HCT116 (cell line): ENCODE measurements around the gene OXTR. TPM values are rescaled to one million over a fixed set of nuclear protein-coding genes. Genes with fewer than 3 reads are reported as not detected.

ENCODE experiments used
- ATAC-seq: fragments of 200-7000 bp; cut with Tn5 transposase; 2 replicates; pipeline ENCODE4 v1.9.1; 2020; ENCODE audit warnings: mild to moderate bottlenecking, moderate library complexity
- Bru-seq: library from RNA; stranded (reverse); fragments of 400-500 nt; gene quantifications from one replicate; lab custom pipeline; 2021; lab: Mats Ljungman, UMichigan
- BruChase-seq, 2 experiments: library from RNA; stranded (reverse); fragments of 400-500 nt; gene quantifications; one replicate each; lab custom pipeline; 2021; lab: Mats Ljungman, UMichigan
- BruUV-seq: library from RNA; stranded (reverse); fragments of 400-500 nt; replicated peaks from 2 replicates; lab custom pipeline; 2021; lab: Mats Ljungman, UMichigan
- CTCF ChIA-PET: fragments of 300-600 bp; sonication (Branson Sonifier 250); formaldehyde crosslinking; loops from one replicate; lab custom pipeline; 2021; ENCODE audit warnings: antibody characterized with exemption; lab: Charles Lee
- POLR2A ChIA-PET: fragments of 300-600, 350-600 bp; sonication (Branson Sonifier 250); formaldehyde crosslinking; loops from one replicate; lab custom pipeline; 2021; ENCODE audit warnings: antibody characterized with exemption; lab: Charles Lee
- RAD21 ChIA-PET, 2 experiments: fragments of 300-600 bp; sonication (Branson Sonifier 250); formaldehyde crosslinking; loops; one replicate each; lab custom pipeline; 2023; ENCODE audit warnings: low total read pairs in 2 of 2; ENCODE audit not compliant: uncharacterized antibody in 2 of 2, unreplicated experiment in 2 of 2, low non-redundant PET in 1 of 2; lab: Charles Lee
- DNase-seq: peaks from one replicate; pipeline ENCODE4 v3.0.0-alpha.2; 2010; ENCODE audit warnings: low read depth, low spot score
- H2AFZ ChIP-seq: fragments of 200-600 bp; shearing (Covaris generic), sonication (generic); 2 replicates; pipeline ENCODE4 v1.6.1; 2017; ENCODE audit warnings: low read depth, mixed run types, mixed read lengths, antibody characterized with exemption, low read length; ENCODE audit not compliant: poor library complexity, severe bottlenecking
- H3K27ac ChIP-seq: 2 replicates; pipeline ENCODE4 v1.5.1; 2012; ENCODE audit warnings: low read depth, low read length
- H3K27me3 ChIP-seq: fragments of 200-600 bp; sonication (generic); 2 replicates; pipeline ENCODE4 v1.6.1; 2016; ENCODE audit warnings: mixed run types, low read length, mixed read lengths; ENCODE audit not compliant: insufficient read depth
- H3K36me3 ChIP-seq, 2 experiments: fragments of 200-500 bp in 1 of 2; fragments of 200-600 bp in 1 of 2; sonication (Bioruptor generic) in 1 of 2; sonication (generic) in 1 of 2; 2 replicates each; pipeline versions ENCODE4 v1.5.1 to v1.6.1; 2014 to 2016; ENCODE audit warnings: low read length in 2 of 2, inconsistent platforms in 1 of 2, mixed read lengths in 1 of 2, mixed run types in 1 of 2; ENCODE audit not compliant: insufficient read depth in 2 of 2, control insufficient read depth in 1 of 2
- H3K4me1 ChIP-seq, 2 experiments: fragments of 200-600 bp in 1 of 2; sonication (generic) in 1 of 2; 2 replicates each; pipeline versions ENCODE4 v1.5.1 to v1.6.1; 2012 to 2017; ENCODE audit warnings: low read length in 2 of 2, inconsistent platforms in 1 of 2, mild to moderate bottlenecking in 1 of 2, mixed read lengths in 1 of 2, mixed run types in 1 of 2, moderate library complexity in 1 of 2; ENCODE audit not compliant: insufficient read depth in 2 of 2, control insufficient read depth in 1 of 2
- H3K4me2 ChIP-seq: fragments of 200-600 bp; sonication (generic); 2 replicates; pipeline ENCODE4 v1.6.1; 2017; ENCODE audit warnings: mixed run types, low read length, mixed read lengths
- H3K4me3 ChIP-seq, 2 experiments: fragments of 200-600 bp in 1 of 2; sonication (generic) in 1 of 2; replicated peaks in 1 of 2; 2 replicates each; pipeline ENCODE4 v1.5.1; 2011 to 2016; ENCODE audit warnings: low read length in 2 of 2, control low read depth in 1 of 2, low read depth in 1 of 2, mild to moderate bottlenecking in 1 of 2, mixed read lengths in 1 of 2, mixed run types in 1 of 2
- H3K79me2 ChIP-seq: fragments of 200-600 bp; sonication (generic); 2 replicates; pipeline ENCODE4 v1.6.1; 2017; ENCODE audit warnings: mild to moderate bottlenecking, mixed run types, low read length, moderate library complexity, mixed read lengths; ENCODE audit not compliant: insufficient read depth
- H3K9ac ChIP-seq: fragments of 200-600 bp; sonication (generic); 2 replicates; pipeline ENCODE4 v1.6.1; 2016; ENCODE audit warnings: low read length, mixed read lengths
- H3K9me2 ChIP-seq: fragments of 200-600 bp; sonication (generic), shearing (Covaris generic); 2 replicates; pipeline ENCODE4 v1.6.1; 2017; ENCODE audit warnings: mixed run types, mild to moderate bottlenecking, moderate library complexity; ENCODE audit not compliant: insufficient read depth
- H3K9me3 ChIP-seq, 2 experiments: fragments of 200-500 bp in 1 of 2; fragments of 200-600 bp in 1 of 2; sonication (Bioruptor generic) in 1 of 2; sonication (generic) in 1 of 2; 2 replicates each; pipeline ENCODE4 v1.6.1; 2014 to 2017; ENCODE audit warnings: low read length in 2 of 2, mixed read lengths in 2 of 2, inconsistent platforms in 1 of 2, low read depth in 1 of 2, mild to moderate bottlenecking in 1 of 2, mixed run types in 1 of 2, moderate library complexity in 1 of 2; ENCODE audit not compliant: control insufficient read depth in 1 of 2, insufficient read depth in 1 of 2
- H4K20me1 ChIP-seq: fragments of 200-600 bp; sonication (generic), shearing (Covaris generic); 2 replicates; pipeline ENCODE4 v1.6.1; 2017; ENCODE audit warnings: mixed run types, mild to moderate bottlenecking, moderate library complexity; ENCODE audit not compliant: insufficient read depth
- CTCF ChIP-seq, 3 experiments: fragments of 200-600 bp in 1 of 3; sonication (generic) in 1 of 3; IDR thresholded peaks in 2 of 3; conservative IDR thresholded peaks in 1 of 3; 2 replicates each; pipeline ENCODE4 v1.5.1; 2012 to 2017; ENCODE audit warnings: low read depth in 2 of 3, low read length in 2 of 3, antibody characterized with exemption in 1 of 3, borderline replicate concordance in 1 of 3, control low read depth in 1 of 3, mild to moderate bottlenecking in 1 of 3, mixed read lengths in 1 of 3, mixed run types in 1 of 3, moderate library complexity in 1 of 3; ENCODE audit not compliant: insufficient read depth in 1 of 3
- EZH2 ChIP-seq: fragments of 200-600 bp; sonication (generic); IDR thresholded peaks from 2 replicates; pipeline ENCODE4 v1.6.1; 2017; ENCODE audit warnings: antibody characterized with exemption, mixed run types
- RAD21 ChIP-seq: IDR thresholded peaks from 2 replicates; pipeline ENCODE4 v1.6.1; 2012; ENCODE audit warnings: low read depth, mild to moderate bottlenecking
- intact Hi-C: fragments of 100-400 bp; cut with micrococcal nuclease; formaldehyde crosslinking; loops from 2 replicates; pipeline ENCODE4 v1.10.0; 2022
- long read RNA-seq: library from polyadenylated mRNA; unstranded; transcript quantifications from one replicate; pipeline ENCODE4 v2.0.0, GENCODE V29; 2021; ENCODE audit not compliant: unreplicated experiment
- polyA plus RNA-seq: library from polyadenylated mRNA; unstranded; fragments of >200 nt; gene quantifications from 2 replicates; pipeline ENCODE4 v1.2.1, GENCODE V29; 2012; ENCODE audit warnings: missing spikeins
- total RNA-seq: library from RNA; stranded (reverse); gene quantifications from one replicate; pipeline ENCODE4 v1.2.1, GENCODE V29; 2021; ENCODE audit not compliant: unreplicated experiment

Gene OXTR
- total RNA-seq: 1.3 TPM
- 0.29 and 0.39 TPM in 2 replicates for polyA plus RNA-seq
- percentile 35 among the genes with signal in this experiment for Bru-seq, nascent RNA
- percentile 48 among the genes with signal in this experiment for BruChase-seq, experiment 1, labeled RNA remaining after a 6-hour chase
- percentile 51 among the genes with signal in this experiment for BruChase-seq, experiment 2, labeled RNA remaining after a 2-hour chase
- long read RNA-seq, full-length matches to known transcripts: 1 of 2 reads
- long read RNA-seq, partial matches to known transcripts: 0 of 2 reads
- long read RNA-seq, other reads (novel, unspliced or antisense): 1 of 2 reads

- ChIA-PET POLR2A (no interaction called here), CTCF (interaction anchor here (0.6 to 2.4 kb wide), 26 partner anchors 8 to 533 kb away, joined by 3 to 8 read pairs (median 4); no protein-coding TSS in a partner anchor)
- H3K9me3 ChIP-seq: no peaks in the 10 kb centered on the region
Observed at GRCh38 chr3:8769088-8769822, at the start of gene OXTR. TSS of gene OXTR (minus strand) at chr3:8769613. CDS start at chr3:8768187, 1,426 bp downstream.

More at GRCh38 chr3:8769088-8769822, at the start of gene OXTR:
- H2AFZ ChIP-seq: peak within 1 kb of the TSS; percentile 91
- peak within 1 kb of the TSS; percentile 69 for H3K4me2 ChIP-seq
- no peak within 1 kb of the TSS for H3K9ac ChIP-seq
- peaks cover 0 to 10% of the 10 kb centered on the region in 2 experiments; a peak in 1 of 4 replicates for H3K4me1 ChIP-seq
- intact Hi-C loops: loop anchor here (10.0 kb wide), 1 partner anchor 104 kb away; no protein-coding TSS in a partner anchor
- H3K27ac ChIP-seq: no peak within 1 kb of the TSS
- H4K20me1 ChIP-seq: no peaks in the 10 kb centered on the region
- H3K4me3 ChIP-seq: peak within 1 kb of the TSS in 1 of 2 experiments; percentile 33; a peak in 1 of 4 replicates
- no peaks in the 10 kb centered on the region for H3K27me3 ChIP-seq
- RAD21 ChIA-PET: interaction anchor here in 1 of 2 experiments (0.6 kb wide), 1 partner anchor 219 kb away, joined by 5 read pairs; no protein-coding TSS in a partner anchor
- H3K36me3 ChIP-seq: no peaks in the 10 kb centered on the region
- H3K79me2 ChIP-seq: no peaks in the 10 kb centered on the region
- TF ChIP-seq CTCF (IDR thresholded peaks at IDR 0.05 in 2 of 3, conservative IDR thresholded peaks at IDR 0.05 in 1 of 3; ENCODE audit: borderline replicate concordance in 1 of 3, insufficient read depth in 1 of 3, low read depth in 2 of 3, low read length in 2 of 3): peak; percentile 97 to 98 (median 97)
- peak; percentile 90 for TF ChIP-seq RAD21
- TF ChIP-seq EZH2: no peak
- H3K9me2 ChIP-seq: no peaks in the 10 kb centered on the region
- ATAC-seq (peak; percentile 100), DNase-seq (no peak)
- BruUV-seq: no TSS peak
